ENCODE results near the gene KLHL5. TPM values are rescaled to one million over a fixed set of nuclear protein-coding genes. Genes with fewer than 3 reads are reported as not detected.

Gene KLHL5
- polyA plus RNA-seq, 1 experiment: 77.4 TPM

DNA sequence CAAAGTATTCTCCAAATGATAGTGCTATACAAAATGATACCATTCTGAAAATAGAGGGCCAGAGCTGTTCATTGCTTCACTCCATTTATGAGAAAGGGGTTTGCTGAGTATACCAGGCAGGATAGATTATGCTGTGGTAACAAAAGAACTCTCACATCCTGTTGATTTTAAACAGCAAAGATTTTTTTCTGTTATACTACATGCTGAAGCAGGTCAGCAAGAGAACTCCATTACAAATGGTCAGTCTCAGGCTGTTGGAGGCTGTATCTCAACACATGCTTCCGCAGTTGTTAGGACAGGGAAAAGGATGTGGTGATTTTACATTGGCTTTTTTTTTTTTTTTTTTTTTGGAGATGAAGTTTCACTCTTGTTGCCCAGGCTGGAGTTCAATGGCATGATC lies 13.7 kb upstream of the KLHL5 start:
- ChIA-PET CTCF (interaction anchor here (0.6 to 1.9 kb wide), 2 partner anchors 10 to 87 kb away, joined by 3 to 4 read pairs; no protein-coding TSS in a partner anchor), POLR2A (no interaction called here)
- no peaks in the 10 kb centered on the region for H3K36me3 ChIP-seq (ENCODE audit: control insufficient read depth, insufficient read depth, low read length)
- DNase-seq (ENCODE audit: low read depth): no peak
- TF ChIP-seq, protein P1, sequence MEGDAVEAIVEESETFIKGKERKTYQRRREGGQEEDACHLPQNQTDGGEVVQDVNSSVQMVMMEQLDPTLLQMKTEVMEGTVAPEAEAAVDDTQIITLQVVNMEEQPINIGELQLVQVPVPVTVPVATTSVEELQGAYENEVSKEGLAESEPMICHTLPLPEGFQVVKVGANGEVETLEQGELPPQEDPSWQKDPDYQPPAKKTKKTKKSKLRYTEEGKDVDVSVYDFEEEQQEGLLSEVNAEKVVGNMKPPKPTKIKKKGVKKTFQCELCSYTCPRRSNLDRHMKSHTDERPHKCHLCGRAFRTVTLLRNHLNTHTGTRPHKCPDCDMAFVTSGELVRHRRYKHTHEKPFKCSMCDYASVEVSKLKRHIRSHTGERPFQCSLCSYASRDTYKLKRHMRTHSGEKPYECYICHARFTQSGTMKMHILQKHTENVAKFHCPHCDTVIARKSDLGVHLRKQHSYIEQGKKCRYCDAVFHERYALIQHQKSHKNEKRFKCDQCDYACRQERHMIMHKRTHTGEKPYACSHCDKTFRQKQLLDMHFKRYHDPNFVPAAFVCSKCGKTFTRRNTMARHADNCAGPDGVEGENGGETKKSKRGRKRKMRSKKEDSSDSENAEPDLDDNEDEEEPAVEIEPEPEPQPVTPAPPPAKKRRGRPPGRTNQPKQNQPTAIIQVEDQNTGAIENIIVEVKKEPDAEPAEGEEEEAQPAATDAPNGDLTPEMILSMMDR (IDR thresholded peaks at IDR 0.05; ENCODE audit: insufficient read depth, low read depth, low read length): no peak
- no peaks in the 10 kb centered on the region for H3K27me3 ChIP-seq (ENCODE audit: control insufficient read depth, insufficient read depth, low read length)
- no peak overlapping the region for H3K4me3 ChIP-seq (ENCODE audit: low read depth, low read length)

DNA sequence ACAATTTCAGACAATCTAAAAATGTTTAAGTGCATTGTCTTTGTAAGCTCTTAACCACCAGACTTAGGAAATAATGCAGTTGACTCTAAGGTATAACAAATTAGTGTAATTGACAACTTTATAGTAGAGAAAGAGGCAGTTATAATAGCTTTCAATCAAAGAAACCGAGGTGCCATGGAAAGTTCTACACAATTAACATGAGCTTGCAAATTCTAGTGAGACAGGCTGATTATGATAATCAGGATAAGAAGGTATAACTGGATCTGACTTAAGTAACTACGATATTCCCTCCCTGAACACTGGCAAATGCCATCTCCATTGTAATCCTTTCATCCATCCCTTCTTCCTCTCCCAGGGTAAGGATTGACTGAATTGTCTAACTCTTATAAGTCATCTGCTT lies 11.4 kb upstream of the KLHL5 start:
- Histone ChIP-seq H3K36me3 (ENCODE audit: control insufficient read depth, insufficient read depth, low read length) (no peaks in the 10 kb centered on the region), H3K27me3 (ENCODE audit: control insufficient read depth, insufficient read depth, low read length) (no peaks in the 10 kb centered on the region), H3K4me3 (ENCODE audit: low read depth, low read length) (no peak overlapping the region)
- TF ChIP-seq, protein P1 (IDR thresholded peaks at IDR 0.05; ENCODE audit: insufficient read depth, low read depth, low read length): no peak
- CTCF ChIA-PET: interaction anchor here (1.1 kb wide), 1 partner anchor 20 kb away, joined by 3 read pairs; no protein-coding TSS in a partner anchor
- POLR2A ChIA-PET: interaction anchor here (0.5 kb wide), 1 partner anchor 68 kb away, joined by 6 read pairs; no protein-coding TSS in a partner anchor
- DNase-seq (ENCODE audit: low read depth): no peak

DNA sequence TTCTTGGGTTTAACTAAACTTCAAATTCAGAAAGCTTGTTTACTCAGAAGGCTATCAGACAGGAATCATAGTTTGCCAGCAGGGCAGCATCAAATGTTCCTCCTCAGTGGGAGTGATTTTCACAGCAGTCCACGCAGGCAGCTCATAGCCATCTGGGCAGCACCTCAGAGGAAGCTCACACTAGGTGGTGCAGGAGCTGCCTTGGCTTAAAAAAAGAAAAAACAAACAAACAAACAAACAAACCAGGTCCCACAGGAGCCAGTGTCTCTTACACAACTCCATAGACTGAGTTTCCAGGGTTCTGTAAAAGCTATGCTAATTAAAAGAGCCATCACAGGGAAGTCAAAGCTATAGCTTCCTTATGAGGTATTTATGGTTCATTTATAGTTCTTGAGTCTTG lies 10.5 kb upstream of the KLHL5 start:
- DNase-seq (ENCODE audit: low read depth): no peak
- TF ChIP-seq, protein P1 (IDR thresholded peaks at IDR 0.05; ENCODE audit: insufficient read depth, low read depth, low read length): no peak
- Histone ChIP-seq H3K36me3 (ENCODE audit: control insufficient read depth, insufficient read depth, low read length) (no peaks in the 10 kb centered on the region), H3K27me3 (ENCODE audit: control insufficient read depth, insufficient read depth, low read length) (no peaks in the 10 kb centered on the region), H3K4me3 (ENCODE audit: low read depth, low read length) (no peak overlapping the region)
- ChIA-PET POLR2A (no interaction called here), CTCF (interaction anchor here (1.1 to 1.4 kb wide), 2 partner anchors 8 to 13 kb away, joined by 3 read pairs; no protein-coding TSS in a partner anchor)

DNA sequence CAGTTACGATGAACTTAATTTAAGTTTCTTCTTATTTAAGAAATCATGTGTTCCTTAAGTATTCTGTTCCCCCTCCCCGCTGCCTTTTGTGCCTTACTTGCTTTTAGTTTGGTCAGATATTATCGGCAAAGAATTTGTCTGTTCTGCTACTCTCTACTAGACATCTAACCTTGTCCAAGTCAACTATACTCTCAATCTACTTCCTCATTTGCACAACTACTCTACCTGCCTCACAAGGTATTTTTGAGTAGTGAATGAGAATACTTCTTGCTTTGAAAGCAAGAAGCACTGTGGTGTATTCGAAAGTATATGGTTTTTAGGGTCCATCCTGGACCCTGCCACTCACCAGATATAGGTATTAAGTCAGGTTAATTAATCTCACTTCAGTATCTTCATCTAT lies 8.0 kb upstream of the KLHL5 start:
- TF ChIP-seq, protein P1 (IDR thresholded peaks at IDR 0.05; ENCODE audit: insufficient read depth, low read depth, low read length): no peak
- Histone ChIP-seq H3K36me3 (ENCODE audit: control insufficient read depth, insufficient read depth, low read length) (no peaks in the 10 kb centered on the region), H3K4me3 (ENCODE audit: low read depth, low read length) (no peak overlapping the region), H3K27me3 (ENCODE audit: control insufficient read depth, insufficient read depth, low read length) (no peaks in the 10 kb centered on the region)
- no peak for DNase-seq (ENCODE audit: low read depth)
- ChIA-PET POLR2A (interaction anchor here (0.8 kb wide), 1 partner anchor 10 kb away, joined by 3 read pairs; no protein-coding TSS in a partner anchor), CTCF (interaction anchor here (0.7 kb wide), 1 partner anchor 182 kb away, joined by 3 read pairs; no protein-coding TSS in a partner anchor)

DNA sequence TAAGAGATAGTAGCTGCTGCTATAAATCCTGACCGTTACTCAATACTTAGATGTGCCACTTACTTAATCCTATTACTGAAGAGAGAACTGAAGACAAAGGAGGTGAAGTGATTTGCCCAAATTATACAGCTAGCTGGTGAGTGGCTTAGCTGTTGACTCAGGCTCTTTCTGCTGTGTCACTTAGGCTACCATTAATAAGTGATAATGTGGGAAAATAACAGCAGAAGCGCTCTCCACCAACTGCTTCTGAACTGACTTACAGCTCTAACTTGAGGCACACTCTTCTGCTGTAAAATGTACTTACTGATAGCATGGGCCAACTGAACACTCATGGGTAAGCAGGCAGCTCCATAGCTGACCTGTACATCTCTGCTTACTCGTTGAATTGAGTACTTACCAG lies 7.5 kb upstream of the KLHL5 start:
- Histone ChIP-seq H3K36me3 (ENCODE audit: control insufficient read depth, insufficient read depth, low read length) (no peaks in the 10 kb centered on the region), H3K27me3 (ENCODE audit: control insufficient read depth, insufficient read depth, low read length) (no peaks in the 10 kb centered on the region), H3K4me3 (ENCODE audit: low read depth, low read length) (no peak overlapping the region)
- no peak for DNase-seq (ENCODE audit: low read depth)
- POLR2A ChIA-PET: interaction anchor here (0.8 kb wide), 1 partner anchor 10 kb away, joined by 3 read pairs; no protein-coding TSS in a partner anchor
- TF ChIP-seq, protein P1 (IDR thresholded peaks at IDR 0.05; ENCODE audit: insufficient read depth, low read depth, low read length): no peak
- CTCF ChIA-PET: interaction anchor here (0.8 kb wide), 1 partner anchor 11 kb away, joined by 3 read pairs; no protein-coding TSS in a partner anchor
